ENCODE data around the gene KCNK1.
"Not testable (repeated sequence)": the region's sequence is repeated elsewhere in the genome, so short reads cannot be mapped to it uniquely, and the experiment has no call there.

KCNK1 gene

GRCh38 chr1:233679591-233680373 lies 65.9 kb downstream of the KCNK1 start:
- Mint-ChIP-seq H3K4me1 (no peaks in the 10 kb centered on the region), H3K27ac (ENCODE audit: low read depth) (no peak overlapping the region), H3K4me3 (no peak overlapping the region), H3K9me3 (no peaks in the 10 kb centered on the region), H3K36me3 (ENCODE audit: insufficient read depth) (no peaks in the 10 kb centered on the region), H3K27me3 (peaks cover 48% of the 10 kb centered on the region)
- ATAC-seq (replicated peaks; ENCODE audit: extremely low read depth, poor library complexity, severe bottlenecking): no peak
- no peak for DNase-seq (ENCODE audit: low spot score in 2 of 2)

GRCh38 chr1:233681285-233681684 lies 67.4 kb downstream of the KCNK1 start:
- Mint-ChIP-seq H3K9me3 (no peaks in the 10 kb centered on the region), H3K4me3 (no peak overlapping the region), H3K27ac (ENCODE audit: low read depth) (no peak overlapping the region), H3K4me1 (no peaks in the 10 kb centered on the region), H3K27me3 (peaks cover 58% of the 10 kb centered on the region), H3K36me3 (ENCODE audit: insufficient read depth) (no peaks in the 10 kb centered on the region)
- DNase-seq (ENCODE audit: low spot score in 2 of 2): no peak
- ATAC-seq (replicated peaks; ENCODE audit: extremely low read depth, poor library complexity, severe bottlenecking): no peak

- H3K4me1 Mint-ChIP-seq; H3K27ac Mint-ChIP-seq (ENCODE audit: low read depth); DNase-seq (ENCODE audit: low spot score in 2 of 2); H3K36me3 Mint-ChIP-seq (ENCODE audit: insufficient read depth); ATAC-seq (replicated peaks; ENCODE audit: extremely low read depth, poor library complexity, severe bottlenecking); H3K9me3 Mint-ChIP-seq; H3K4me3 Mint-ChIP-seq: not testable (repeated sequence)
- H3K27me3 Mint-ChIP-seq: peaks cover 41% of the 10 kb centered on the region
Measured at GRCh38 chr1:233686653-233687052, 72.7 kb downstream of the KCNK1 start.

DNA sequence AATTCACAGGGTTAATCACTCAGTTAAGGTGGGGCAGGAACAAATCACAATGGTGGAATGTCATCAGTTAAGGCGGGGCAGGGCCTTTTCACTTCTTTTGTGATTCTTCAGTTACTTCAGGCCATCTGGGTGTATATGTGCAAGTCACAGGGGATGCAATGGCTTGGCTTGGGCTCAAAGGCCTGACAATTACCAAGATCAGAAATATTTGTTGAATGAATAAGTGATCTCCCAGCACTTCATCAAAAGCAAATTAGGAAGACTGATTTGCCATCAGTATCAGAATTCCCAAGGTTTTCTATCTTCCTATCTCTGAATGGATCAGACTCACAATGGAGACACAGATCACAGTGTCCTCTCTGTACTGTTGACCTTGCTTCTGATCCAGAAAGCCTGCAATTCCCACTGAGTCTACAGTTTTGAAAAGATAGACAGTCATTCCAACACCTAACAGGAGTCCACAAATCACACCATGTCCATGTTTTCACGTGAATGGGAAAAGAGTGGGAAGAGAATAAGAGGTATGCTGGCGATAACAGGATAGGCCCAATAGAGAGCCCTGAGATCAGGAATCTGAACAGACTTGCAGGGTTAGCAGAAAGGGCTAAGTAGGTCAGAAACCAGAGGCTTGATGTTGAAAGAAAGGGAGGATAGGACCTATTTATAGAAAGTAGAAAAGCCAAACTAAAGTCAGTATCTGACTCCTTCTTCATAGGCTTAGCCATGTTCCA lies 75.3 kb downstream of the KCNK1 start:
- H3K9me3 Mint-ChIP-seq: no peaks in the 10 kb centered on the region

DNA sequence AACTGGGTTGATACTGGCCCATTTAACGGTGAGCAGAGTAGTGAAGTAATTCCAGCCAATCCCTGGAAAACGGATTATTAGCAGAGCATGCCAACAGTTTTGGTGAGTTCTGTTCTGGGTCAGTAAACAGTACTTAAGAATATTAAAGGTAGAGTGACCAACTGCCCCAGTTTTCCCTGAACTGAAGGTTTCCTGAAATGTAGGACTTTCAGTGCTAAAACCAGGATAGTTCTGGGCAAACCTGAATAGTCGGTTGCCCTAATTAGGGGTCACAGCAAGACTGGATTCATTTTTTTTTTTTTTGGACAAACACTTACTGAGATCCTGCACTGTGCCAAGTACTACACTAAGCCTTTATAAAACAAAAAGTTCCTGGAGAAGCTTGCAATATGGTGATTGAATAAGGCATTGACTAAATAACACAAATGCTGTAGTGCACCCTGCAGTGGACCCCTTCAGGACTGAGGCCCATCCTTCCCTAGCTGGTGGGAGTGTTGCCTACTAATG lies 75.9 kb downstream of the KCNK1 start:
- Mint-ChIP-seq H3K36me3 (ENCODE audit: insufficient read depth) (peaks cover 2% of the 10 kb centered on the region), H3K4me1 (no peaks in the 10 kb centered on the region), H3K9me3 (no peaks in the 10 kb centered on the region), H3K27me3 (peaks cover 32% of the 10 kb centered on the region), H3K4me3 (no peak overlapping the region), H3K27ac (ENCODE audit: low read depth) (no peak overlapping the region)
- ATAC-seq (replicated peaks; ENCODE audit: extremely low read depth, poor library complexity, severe bottlenecking) (no peak), DNase-seq (ENCODE audit: low spot score in 2 of 2) (no peak)

More for the DNA sequence above, 75.3 kb downstream of the KCNK1 start:
- no peaks in the 10 kb centered on the region for H3K4me1 Mint-ChIP-seq
- H3K27ac Mint-ChIP-seq (ENCODE audit: low read depth): no peak overlapping the region
- no peak overlapping the region for H3K4me3 Mint-ChIP-seq
- no peak for DNase-seq (ENCODE audit: low spot score in 2 of 2)
- H3K36me3 Mint-ChIP-seq (ENCODE audit: insufficient read depth): peaks cover 2% of the 10 kb centered on the region
- peaks cover 32% of the 10 kb centered on the region for H3K27me3 Mint-ChIP-seq
- no peak for ATAC-seq (replicated peaks; ENCODE audit: extremely low read depth, poor library complexity, severe bottlenecking)

- Mint-ChIP-seq H3K4me1 (no peaks in the 10 kb centered on the region), H3K9me3 (no peaks in the 10 kb centered on the region), H3K27me3 (peaks cover 31% of the 10 kb centered on the region), H3K4me3 (no peak overlapping the region), H3K27ac (ENCODE audit: low read depth) (no peak overlapping the region), H3K36me3 (ENCODE audit: insufficient read depth) (no peaks in the 10 kb centered on the region)
- ATAC-seq (replicated peaks; ENCODE audit: extremely low read depth, poor library complexity, severe bottlenecking): no peak
- no peak for DNase-seq (ENCODE audit: low spot score in 2 of 2)
Measured at GRCh38 chr1:233695901-233696300, 82.0 kb downstream of the KCNK1 start.

DNA sequence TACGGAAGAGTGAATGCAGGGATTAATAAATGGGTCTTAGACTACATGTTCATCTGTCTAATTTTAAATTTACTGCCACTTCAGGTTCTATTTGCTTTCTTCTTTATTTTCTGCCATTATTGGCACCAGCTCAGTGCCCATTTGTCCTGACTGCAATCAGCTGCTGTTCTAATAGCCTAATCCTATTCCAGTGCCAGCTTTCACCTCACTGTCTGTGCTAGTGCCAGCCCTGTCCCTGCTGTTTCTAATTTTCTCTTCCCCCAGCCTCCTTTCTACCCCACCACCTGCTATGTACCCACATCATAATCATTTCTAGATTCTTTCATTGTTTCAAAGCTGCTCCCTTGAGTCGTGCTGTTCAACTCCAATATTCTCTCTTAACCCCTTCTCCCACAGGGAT lies 86.4 kb downstream of the KCNK1 start:
- DNase-seq (ENCODE audit: low spot score in 2 of 2) (no peak), ATAC-seq (replicated peaks; ENCODE audit: extremely low read depth, poor library complexity, severe bottlenecking) (no peak)
- Mint-ChIP-seq H3K4me1 (no peaks in the 10 kb centered on the region), H3K36me3 (ENCODE audit: insufficient read depth) (no peaks in the 10 kb centered on the region), H3K9me3 (no peaks in the 10 kb centered on the region), H3K27me3 (peaks cover 47% of the 10 kb centered on the region), H3K27ac (ENCODE audit: low read depth) (no peak overlapping the region), H3K4me3 (no peak overlapping the region)

GRCh38 chr1:233704170-233704897 lies 90.4 kb downstream of the KCNK1 start:
- Mint-ChIP-seq H3K27me3 (peaks cover 44% of the 10 kb centered on the region), H3K27ac (ENCODE audit: low read depth) (no peak overlapping the region), H3K36me3 (ENCODE audit: insufficient read depth) (no peaks in the 10 kb centered on the region), H3K9me3 (no peaks in the 10 kb centered on the region), H3K4me1 (no peaks in the 10 kb centered on the region), H3K4me3 (no peak overlapping the region)
- DNase-seq (ENCODE audit: low spot score in 2 of 2) (no peak), ATAC-seq (replicated peaks; ENCODE audit: extremely low read depth, poor library complexity, severe bottlenecking) (no peak)

DNA sequence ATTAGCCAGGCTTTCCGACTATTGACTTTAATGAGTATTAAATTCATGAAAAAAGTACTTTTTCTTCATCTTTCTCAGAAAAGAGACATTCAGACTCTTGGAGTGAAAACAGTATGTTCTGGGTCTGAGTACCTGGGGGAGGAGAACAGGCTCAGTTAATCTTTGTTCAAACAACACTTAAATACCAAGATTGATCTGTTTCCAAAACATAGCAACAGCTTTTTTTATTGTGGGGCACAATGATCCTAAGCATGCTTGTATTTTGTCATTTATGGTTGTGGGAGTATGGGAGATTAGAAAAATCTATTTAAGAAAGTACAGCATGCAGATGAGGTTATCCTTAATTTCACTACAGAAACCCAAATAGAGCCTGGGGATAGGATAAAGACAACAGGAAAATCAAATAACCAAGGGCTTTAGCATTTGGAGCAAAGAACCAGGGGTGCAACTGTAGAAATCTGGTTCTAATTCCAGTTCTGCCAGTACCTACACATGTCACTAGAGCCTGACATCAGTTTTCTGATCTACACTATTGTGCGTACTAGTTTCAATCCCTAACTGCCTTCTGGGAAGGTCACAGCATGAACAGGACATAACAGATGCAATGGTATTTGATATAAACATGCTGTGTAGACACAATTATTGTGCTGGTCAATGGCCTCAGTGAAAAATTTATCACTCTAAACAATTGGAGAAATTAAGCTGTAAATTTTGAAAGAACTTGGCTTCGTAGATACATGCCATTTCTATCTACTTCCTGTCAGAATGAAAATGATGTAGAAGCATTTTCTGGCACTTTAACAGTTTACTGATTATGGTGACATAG lies 91.2 kb downstream of the KCNK1 start:
- Mint-ChIP-seq H3K4me1 (no peaks in the 10 kb centered on the region), H3K36me3 (ENCODE audit: insufficient read depth) (no peaks in the 10 kb centered on the region), H3K9me3 (no peaks in the 10 kb centered on the region), H3K4me3 (no peak overlapping the region), H3K27me3 (peaks cover 39% of the 10 kb centered on the region), H3K27ac (ENCODE audit: low read depth) (no peak overlapping the region)
- no peak for DNase-seq (ENCODE audit: low spot score in 2 of 2)
- ATAC-seq (replicated peaks; ENCODE audit: extremely low read depth, poor library complexity, severe bottlenecking): no peak

DNA sequence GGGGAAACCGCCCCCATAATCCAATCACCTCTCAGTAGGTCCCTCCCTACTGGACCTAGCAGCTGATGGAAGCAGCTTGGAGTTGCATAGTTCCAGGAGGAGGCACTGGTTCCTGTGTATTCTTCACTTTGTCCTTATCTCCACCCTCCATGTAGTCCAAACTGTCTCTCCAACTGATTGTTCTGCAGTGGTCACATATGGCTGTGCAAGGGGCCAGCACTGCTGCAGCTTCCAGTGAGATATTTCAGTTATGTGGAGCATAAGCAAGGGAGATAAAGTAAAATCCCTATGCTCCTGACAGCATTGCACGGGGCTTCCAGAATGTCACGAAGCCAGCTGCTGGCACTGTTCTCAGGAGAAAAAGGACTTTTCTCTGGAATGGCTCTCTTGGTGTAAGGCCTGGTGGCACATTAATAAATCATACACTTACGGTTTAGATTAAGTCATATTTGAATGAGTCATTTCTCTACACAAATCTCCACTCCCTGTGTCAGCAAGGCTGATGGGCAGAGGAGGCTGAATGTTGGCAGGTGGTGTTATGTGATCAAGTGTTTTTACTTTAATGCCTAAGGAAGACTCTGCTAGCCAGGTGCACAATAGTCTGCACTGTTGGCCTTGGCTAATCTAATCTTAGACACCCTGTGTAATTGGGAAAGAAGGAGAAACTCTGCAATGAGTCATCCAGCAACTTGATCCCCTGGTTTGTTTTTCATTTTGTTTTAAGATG lies 93.4 kb downstream of the KCNK1 start:
- Mint-ChIP-seq H3K9me3 (no peaks in the 10 kb centered on the region), H3K4me1 (no peaks in the 10 kb centered on the region), H3K4me3 (no peak overlapping the region), H3K36me3 (ENCODE audit: insufficient read depth) (no peaks in the 10 kb centered on the region), H3K27ac (ENCODE audit: low read depth) (no peak overlapping the region), H3K27me3 (peaks cover 23% of the 10 kb centered on the region)
- ATAC-seq (replicated peaks; ENCODE audit: extremely low read depth, poor library complexity, severe bottlenecking): no peak
- DNase-seq (ENCODE audit: low spot score in 2 of 2): no peak

DNA sequence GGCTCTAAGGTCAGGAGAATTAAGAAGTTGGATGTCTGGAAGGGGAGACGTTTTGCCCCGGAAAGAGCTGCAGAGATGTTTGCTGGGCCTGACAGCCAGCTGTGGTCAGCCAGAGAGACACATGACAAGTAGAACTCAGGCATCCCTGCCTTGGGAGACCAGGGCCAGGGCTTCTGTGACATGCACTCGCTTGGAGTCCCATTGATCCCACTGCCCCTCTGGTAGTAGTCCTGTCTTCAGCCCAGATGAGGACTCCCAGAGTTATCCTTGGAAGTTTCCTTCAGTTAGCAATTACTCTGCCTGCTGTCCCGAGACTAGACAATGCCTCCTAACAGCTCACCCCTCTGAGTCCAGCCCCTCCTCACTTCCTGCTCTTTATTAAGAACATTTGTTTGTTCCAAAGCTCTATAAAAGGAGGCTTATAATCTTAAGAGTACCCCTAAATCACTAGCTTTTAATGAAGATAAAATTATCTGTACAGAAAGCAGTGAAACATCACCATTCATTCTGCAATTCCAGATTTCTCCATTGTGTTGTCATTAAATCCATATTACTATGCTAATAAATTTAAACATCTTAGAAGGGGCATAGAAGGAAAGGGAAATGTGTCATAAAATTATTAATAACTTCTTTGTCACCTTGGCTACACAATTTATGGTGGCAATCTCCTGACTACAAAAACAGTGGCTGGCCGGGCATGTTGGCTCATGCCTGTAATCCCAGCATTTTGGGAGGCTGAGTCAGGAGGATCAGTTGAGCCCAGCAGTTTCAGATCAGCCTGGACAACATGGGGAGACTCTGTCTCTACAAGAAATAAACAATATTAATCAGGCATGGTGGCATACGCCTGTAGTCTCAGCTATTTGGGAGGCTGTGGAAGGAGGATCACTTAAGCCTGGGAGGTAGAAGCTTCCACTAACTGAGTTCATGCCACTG lies 94.2 kb downstream of the KCNK1 start:
- DNase-seq (ENCODE audit: low spot score in 2 of 2) (no peak), ATAC-seq (replicated peaks; ENCODE audit: extremely low read depth, poor library complexity, severe bottlenecking) (no peak)
- H3K9me3 Mint-ChIP-seq: no peaks in the 10 kb centered on the region
- peaks cover 24% of the 10 kb centered on the region for H3K27me3 Mint-ChIP-seq
- H3K36me3 Mint-ChIP-seq (ENCODE audit: insufficient read depth): peaks cover under 1% of the 10 kb centered on the region
- no peak overlapping the region for H3K4me3 Mint-ChIP-seq
- no peak overlapping the region for H3K27ac Mint-ChIP-seq (ENCODE audit: low read depth)
- H3K4me1 Mint-ChIP-seq: no peaks in the 10 kb centered on the region
